Renal cortical epithelial cell (primary cell): Measurements from ENCODE around the gene MAN1A1. TPM values are rescaled to one million over a fixed set of nuclear protein-coding genes. Genes with fewer than 3 reads are reported as not detected.
"Not testable (repeated sequence)": the region's sequence is repeated elsewhere in the genome, so short reads cannot be mapped to it uniquely, and the experiment has no call there.

Experiments used
- DNase-seq: peaks from one replicate; pipeline ENCODE4 v3.0.0-alpha.2; 2011; ENCODE audit warnings: low read depth
- total RNA-seq: library from RNA; depleted of rRNA; stranded (reverse); fragments of >200 nt; gene quantifications from 2 replicates; pipeline ENCODE4 v1.2.3, GENCODE V29; 2014

The MAN1A1 gene
- total RNA-seq, 1 donor from 2014 or later, result 50.5 TPM

- DNase-seq, result no peak
Measured at GRCh38 chr6:119306396-119306968, 43.1 kb downstream of the MAN1A1 start.

DNA sequence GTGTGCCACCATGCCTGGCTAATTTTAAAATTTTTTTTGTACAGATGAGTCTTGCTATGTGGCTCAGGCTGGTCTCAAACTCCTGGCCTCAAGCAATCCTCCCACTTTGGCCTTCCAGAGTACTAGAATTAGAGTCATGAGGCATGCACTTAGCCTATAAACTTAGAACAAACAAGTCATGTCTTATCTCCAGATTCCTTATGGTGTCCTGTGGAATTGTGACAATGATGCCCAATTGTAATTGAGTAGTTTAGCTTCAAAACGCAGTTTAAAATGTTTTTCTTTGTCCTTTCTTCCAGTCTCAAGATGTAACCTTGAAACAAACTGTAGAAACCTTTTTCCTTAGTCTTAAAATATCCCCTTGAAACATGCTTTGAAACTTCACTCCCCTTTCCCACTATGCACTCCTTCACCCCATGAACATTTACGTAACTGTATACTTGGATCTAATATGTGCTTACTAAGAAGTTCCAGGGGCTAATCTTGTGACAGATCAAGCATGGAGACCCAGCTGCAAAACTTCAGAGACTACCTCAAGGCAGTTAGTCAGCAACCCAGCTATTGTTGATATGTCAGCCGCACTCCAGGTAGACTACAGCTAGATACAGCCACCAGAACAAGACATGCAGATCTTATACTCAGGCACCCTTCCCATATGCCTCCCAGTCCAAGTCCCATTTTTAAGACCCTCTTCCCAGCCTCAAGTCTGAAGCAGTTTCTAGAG, 46.2 kb downstream of the MAN1A1 start:
- DNase-seq, result peak; percentile 86

DNA sequence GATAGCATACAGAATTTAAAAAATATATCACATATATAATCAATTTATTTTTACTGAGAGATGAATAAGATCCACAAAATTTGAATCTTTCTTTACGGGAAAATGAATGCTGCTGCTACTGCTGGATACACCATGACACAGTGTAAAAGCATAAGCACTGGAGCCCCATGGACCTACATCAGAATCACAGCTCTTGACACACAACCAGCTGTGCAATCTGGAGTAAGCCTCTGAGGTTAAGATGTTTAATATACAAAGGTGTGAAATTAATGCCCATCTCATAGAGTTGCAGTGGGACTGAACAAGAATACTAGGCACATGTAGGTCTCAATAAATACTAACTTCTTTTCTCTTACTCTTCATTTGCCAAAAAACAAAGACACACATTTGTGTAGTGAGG, 48.1 kb downstream of the MAN1A1 start:
- no peak for DNase-seq

DNA sequence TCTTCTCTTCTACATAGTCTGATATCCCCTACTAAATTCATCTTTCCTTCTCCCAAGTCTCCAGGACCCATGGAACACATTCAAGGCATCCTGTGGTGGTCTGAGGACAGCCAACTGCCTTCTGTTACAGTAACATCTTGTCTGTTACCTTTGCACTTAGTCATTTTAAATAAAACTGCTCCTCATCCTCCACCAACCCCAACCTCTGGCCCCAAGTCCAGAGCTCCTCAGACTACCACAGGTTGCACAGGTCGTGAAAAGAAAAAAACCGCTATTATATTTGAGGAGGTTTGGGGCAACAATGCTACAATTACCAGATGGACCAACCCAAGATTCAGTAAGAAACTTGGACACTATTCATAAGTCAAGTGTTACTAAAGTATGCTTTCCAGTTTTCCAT, 49.9 kb downstream of the MAN1A1 start:
- DNase-seq, result no peak

GRCh38 chr6:119297049-119297448, 52.5 kb downstream of the MAN1A1 start:
- DNase-seq, result no peak

GRCh38 chr6:119296036-119297035, 53.2 kb downstream of the MAN1A1 start:
- DNase-seq, result peak; percentile 21

DNA sequence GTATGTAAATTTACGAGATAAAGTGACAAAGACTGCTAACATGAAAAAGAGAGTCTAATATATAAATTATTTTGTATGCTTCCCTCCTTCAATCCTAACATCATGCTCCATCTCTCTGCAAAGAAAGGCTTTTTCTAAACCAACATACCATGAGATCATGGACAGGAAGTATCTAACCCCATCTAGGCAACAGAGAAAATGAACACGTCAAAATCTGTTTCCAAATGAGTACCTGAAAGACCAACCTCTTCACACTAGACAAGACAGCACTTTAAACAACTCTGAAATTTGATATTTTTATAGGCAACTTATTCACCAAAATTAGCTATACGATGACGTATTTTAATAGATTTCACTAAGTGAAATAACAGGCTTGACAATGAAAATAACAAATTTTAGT, 54.6 kb downstream of the MAN1A1 start:
- no peak for DNase-seq

GRCh38 chr6:119291060-119291459, 58.5 kb downstream of the MAN1A1 start:
- DNase-seq, result not testable (repeated sequence)

DNA sequence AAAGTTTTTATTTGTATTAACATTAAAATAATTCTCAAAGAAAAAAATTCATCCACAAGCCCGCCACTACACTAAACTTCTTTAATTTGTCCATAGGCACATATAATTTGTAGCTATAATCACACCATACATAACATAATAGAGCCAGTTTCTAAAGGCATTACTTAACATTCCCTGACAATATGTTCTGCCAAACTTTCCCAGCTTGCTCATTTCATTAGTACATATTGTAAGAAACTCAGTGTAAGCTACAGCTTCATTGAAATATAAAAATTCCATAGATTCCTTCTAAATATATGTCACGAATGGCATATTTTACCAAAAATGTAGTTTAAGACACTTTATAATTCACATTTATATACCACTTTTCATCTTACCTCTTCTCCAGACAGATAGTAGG, 59.3 kb downstream of the MAN1A1 start:
- no peak for DNase-seq

DNA sequence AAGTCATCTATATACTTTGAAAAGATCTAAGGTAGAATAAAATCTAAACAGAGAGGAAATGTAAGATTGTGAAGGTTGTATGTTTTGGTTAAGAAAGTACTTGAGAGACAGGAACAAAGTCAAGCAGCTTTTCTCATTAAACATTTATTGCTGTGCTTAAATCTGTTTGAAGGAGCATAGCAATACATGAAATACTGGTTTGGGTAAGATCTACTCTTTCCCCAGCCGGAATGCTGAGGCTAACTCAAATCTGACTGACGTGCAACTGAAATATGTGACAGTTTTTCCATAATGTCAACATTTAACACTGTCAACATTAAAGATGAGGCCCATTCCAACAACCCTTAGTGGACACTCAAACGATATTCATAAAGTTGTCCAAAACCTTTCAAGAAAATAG, 59.9 kb downstream of the MAN1A1 start:
- DNase-seq, result no peak

DNA sequence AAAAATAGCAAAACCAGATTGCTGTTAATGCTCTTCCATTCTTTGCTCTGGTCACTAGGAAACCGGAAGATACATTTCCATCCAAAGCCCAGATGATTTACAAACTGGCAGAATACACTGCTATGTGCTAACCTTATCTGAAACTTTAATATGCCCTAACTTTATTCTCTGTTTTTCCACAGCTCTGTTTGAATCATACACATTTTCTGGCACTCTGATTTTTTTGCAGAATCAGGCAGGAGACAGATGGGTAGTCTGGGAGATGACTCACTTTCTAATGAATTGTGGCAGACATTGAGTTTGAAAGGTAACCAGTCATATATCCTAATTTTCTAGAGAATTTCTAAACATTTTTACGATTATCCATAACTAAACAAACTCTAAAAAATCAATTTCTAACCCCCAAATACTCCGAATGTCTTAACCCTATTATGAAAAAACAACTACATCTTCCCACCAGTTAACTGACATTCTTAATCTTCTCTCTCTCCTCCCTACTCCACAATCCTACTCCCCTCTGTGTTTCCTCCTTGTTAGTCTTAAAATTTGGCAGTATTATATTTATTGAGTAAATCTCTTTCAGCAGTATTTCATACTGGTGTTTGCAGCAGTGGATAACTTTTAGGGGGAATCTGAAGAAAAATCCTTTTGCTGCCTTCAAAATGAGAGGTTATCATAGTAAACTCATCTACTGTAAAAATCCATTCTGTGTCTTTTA, 63.5 kb downstream of the MAN1A1 start:
- DNase-seq, result no peak

DNA sequence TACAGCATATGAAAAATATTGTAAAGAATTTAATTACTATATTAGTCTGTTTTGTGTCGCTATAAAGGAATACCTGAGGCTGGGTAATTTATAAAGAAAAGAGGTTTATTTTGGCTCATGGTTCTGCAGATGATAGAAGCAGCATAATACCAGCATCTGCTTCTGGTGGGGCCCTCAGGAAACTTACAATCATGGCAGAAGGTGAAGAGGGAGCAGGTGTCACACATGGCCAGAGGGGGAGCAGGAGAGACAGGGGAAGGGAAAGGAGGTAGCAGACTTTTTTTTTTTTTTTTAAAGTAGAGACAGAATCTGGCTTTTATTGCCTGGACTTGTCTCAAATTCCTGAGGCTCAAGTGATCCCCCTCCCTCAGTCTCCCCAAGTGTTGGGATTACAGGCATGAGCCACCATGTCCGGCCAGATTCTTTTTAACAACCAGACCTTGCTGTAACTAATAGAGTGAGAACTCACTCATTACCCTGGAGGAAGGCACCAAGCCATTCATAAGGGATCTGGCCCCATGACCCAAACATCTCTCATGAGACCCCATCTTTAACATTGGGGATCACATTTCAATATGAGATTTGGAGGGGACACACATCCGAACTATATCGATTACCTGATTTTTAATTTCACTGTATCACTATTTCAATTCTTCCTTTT, 64.6 kb downstream of the MAN1A1 start:
- DNase-seq, result peak; percentile 28

GRCh38 chr6:119283979-119284545, 65.5 kb downstream of the MAN1A1 start:
- DNase-seq, result no peak

DNA sequence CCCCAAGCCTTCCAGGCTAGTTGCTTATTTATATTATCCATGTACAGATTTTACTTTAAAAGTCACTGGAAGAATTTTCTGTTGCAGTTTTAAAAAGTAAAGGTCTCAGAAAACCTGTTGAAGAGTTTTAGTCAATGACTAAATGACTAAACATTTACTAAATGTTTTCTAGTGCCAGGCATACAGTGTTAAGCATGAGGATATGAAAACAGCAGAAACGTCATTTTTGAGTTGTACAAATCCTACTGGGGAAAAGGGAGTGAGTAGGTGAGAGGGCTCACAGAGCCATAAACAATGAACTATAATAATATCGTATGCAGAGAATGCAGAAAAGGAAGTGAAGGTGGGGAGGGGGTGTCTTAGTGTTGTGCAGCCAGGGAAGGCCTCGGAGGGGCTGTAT, 66.3 kb downstream of the MAN1A1 start:
- peak; percentile 86 for DNase-seq

GRCh38 chr6:119280668-119281067, 68.9 kb downstream of the MAN1A1 start:
- DNase-seq, result no peak

DNA sequence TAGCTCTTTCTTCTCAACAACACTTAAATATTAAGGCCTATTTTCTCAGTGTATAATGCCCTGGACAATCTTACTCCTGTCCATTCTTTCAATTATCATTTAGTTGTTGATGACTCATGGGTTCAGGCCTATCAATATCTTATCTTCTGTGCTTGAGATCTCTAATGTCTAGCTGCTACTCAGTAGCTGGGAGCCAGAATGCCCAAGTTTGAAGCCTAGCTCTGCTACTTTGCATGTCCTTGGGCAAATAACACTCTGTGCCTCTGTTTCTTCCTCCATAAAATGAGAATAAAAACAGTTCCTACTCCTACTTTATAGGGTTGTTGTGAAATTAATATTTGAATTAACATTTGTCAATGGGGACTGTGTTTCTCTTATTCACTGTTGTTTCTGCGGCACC, 69.5 kb downstream of the MAN1A1 start:
- DNase-seq, result no peak

DNA sequence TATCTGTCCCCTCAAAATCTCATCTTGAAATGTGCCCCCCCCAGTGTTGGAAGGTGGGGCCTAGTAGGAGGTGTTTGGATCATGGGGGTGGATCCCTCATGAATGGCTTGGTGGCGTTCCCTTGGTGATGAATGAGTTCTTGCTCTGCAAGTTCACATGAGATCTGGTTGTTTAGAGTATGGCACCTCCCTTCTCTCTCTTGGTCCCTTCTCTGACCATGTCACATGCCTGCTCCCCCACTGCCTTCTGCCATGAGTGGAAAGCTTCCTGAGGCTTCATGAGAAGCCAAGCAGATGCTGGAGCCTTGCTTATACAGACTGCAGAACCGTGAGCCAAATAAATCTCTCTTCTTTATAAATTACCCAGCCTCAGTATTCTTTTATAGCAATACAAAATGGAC, 70.9 kb downstream of the MAN1A1 start:
- DNase-seq, result no peak

GRCh38 chr6:119277052-119277451, 72.5 kb downstream of the MAN1A1 start:
- no peak for DNase-seq

GRCh38 chr6:119276211-119276610, 73.3 kb downstream of the MAN1A1 start:
- DNase-seq, result no peak

- no peak for DNase-seq
Measured at GRCh38 chr6:119274197-119274595, 75.4 kb downstream of the MAN1A1 start.
